HEK293 (cell line): Measurements from ENCODE around the gene FXYD4.

Experiments used
- YY1 ChIP-seq: fragments of 450-650 bp; formaldehyde crosslinking; IDR thresholded peaks from 2 replicates; pipeline ENCODE4 v1.5.1; 2018; ENCODE audit warnings: missing biosample characterization, missing genetic modification characterization
- ZBTB1 ChIP-seq: fragments of 450-650 bp; formaldehyde crosslinking; IDR thresholded peaks from 2 replicates; pipeline ENCODE4 v1.5.1; 2016; ENCODE audit warnings: missing biosample characterization, missing genetic modification characterization
- ZNF19 ChIP-seq: fragments of 450-650 bp; formaldehyde crosslinking; IDR thresholded peaks from 2 replicates; pipeline ENCODE4; 2016; ENCODE audit warnings: missing biosample characterization, missing genetic modification characterization, low read depth
- ZNF324 ChIP-seq: fragments of 450-650 bp; formaldehyde crosslinking; IDR thresholded peaks from 2 replicates; pipeline ENCODE4 v1.5.1; 2016; ENCODE audit warnings: missing biosample characterization, missing genetic modification characterization
- ZNF404 ChIP-seq: fragments of 450-650 bp; formaldehyde crosslinking; IDR thresholded peaks from 2 replicates; pipeline ENCODE4 v1.5.1; 2017; ENCODE audit warnings: missing biosample characterization, missing genetic modification characterization
- ZNF416 ChIP-seq: fragments of 450-650 bp; formaldehyde crosslinking; IDR thresholded peaks from 2 replicates; pipeline ENCODE4 v1.5.1; 2016; ENCODE audit warnings: missing biosample characterization, missing genetic modification characterization
- TF ChIP-seq, protein P1 (sequence below): fragments of 450-650 bp; formaldehyde crosslinking; IDR thresholded peaks from 2 replicates; pipeline ENCODE4 v1.5.1; 2016; ENCODE audit warnings: missing biosample characterization, missing genetic modification characterization
- TF ChIP-seq, protein P2 (sequence below): fragments of 450-650 bp; formaldehyde crosslinking; conservative IDR thresholded peaks from 2 replicates; pipeline ENCODE4 v1.5.1; 2016; ENCODE audit warnings: low read depth, missing biosample characterization, missing genetic modification characterization

DNA sequence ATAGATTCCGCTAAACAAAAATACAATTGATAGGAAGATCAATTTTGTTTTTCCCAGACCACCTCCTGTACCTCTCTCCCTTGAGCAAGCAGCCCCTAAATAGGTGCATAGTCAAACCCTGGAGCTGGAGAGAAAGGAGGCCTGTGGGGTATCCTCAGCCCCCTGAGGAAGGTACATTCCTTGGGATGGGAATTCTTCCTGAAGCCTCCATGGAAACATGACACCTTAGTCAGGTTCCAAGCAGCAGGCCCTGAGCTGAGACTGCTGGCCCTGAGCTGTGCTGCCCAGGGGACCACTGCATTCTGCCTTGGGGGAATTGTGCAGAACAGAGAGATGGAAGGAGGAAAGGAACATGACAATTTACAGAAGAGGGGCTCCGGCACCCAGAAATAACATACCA lies 30.2 kb downstream of the FXYD4 start:
- TF ChIP-seq, protein P1, sequence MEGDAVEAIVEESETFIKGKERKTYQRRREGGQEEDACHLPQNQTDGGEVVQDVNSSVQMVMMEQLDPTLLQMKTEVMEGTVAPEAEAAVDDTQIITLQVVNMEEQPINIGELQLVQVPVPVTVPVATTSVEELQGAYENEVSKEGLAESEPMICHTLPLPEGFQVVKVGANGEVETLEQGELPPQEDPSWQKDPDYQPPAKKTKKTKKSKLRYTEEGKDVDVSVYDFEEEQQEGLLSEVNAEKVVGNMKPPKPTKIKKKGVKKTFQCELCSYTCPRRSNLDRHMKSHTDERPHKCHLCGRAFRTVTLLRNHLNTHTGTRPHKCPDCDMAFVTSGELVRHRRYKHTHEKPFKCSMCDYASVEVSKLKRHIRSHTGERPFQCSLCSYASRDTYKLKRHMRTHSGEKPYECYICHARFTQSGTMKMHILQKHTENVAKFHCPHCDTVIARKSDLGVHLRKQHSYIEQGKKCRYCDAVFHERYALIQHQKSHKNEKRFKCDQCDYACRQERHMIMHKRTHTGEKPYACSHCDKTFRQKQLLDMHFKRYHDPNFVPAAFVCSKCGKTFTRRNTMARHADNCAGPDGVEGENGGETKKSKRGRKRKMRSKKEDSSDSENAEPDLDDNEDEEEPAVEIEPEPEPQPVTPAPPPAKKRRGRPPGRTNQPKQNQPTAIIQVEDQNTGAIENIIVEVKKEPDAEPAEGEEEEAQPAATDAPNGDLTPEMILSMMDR (tag by site-specific recombination), result no peak
- TF ChIP-seq YY1 (tag by site-specific recombination) (no peak), ZBTB1 (tag by site-specific recombination) (no peak), ZNF19 (tag by site-specific recombination) (no peak), ZNF404 (tag by site-specific recombination) (no peak), ZNF416 (tag by site-specific recombination) (no peak), ZNF324 (tag by site-specific recombination) (no peak)
- TF ChIP-seq, protein P2, sequence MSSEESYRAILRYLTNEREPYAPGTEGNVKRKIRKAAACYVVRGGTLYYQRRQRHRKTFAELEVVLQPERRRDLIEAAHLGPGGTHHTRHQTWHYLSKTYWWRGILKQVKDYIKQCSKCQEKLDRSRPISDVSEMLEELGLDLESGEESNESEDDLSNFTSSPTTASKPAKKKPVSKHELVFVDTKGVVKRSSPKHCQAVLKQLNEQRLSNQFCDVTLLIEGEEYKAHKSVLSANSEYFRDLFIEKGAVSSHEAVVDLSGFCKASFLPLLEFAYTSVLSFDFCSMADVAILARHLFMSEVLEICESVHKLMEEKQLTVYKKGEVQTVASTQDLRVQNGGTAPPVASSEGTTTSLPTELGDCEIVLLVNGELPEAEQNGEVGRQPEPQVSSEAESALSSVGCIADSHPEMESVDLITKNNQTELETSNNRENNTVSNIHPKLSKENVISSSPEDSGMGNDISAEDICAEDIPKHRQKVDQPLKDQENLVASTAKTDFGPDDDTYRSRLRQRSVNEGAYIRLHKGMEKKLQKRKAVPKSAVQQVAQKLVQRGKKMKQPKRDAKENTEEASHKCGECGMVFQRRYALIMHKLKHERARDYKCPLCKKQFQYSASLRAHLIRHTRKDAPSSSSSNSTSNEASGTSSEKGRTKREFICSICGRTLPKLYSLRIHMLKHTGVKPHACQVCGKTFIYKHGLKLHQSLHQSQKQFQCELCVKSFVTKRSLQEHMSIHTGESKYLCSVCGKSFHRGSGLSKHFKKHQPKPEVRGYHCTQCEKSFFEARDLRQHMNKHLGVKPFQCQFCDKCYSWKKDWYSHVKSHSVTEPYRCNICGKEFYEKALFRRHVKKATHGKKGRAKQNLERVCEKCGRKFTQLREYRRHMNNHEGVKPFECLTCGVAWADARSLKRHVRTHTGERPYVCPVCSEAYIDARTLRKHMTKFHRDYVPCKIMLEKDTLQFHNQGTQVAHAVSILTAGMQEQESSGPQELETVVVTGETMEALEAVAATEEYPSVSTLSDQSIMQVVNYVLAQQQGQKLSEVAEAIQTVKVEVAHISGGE, result no peak
